Measurements from ENCODE around the gene CALY. TPM values are rescaled to one million over a fixed set of nuclear protein-coding genes. Genes with fewer than 3 reads are reported as not detected.
A peak's percentile ranks its signal among the peaks of the same experiment; 100 is the strongest.

CALY gene
- total RNA-seq, 1 donor from 2014 or later: not detected

GRCh38 chr10:133318494-133319127, 18.1 kb downstream of the CALY start:
- intact Hi-C loops (cut with DNase I): loop anchor here (10.0 kb wide), 1 partner anchor 484 kb away; no protein-coding TSS in a partner anchor
- no peak for DNase-seq (ENCODE audit: low spot score)

GRCh38 chr10:133316732-133317131, 20.0 kb downstream of the CALY start:
- no peak for DNase-seq (ENCODE audit: low spot score)
- intact Hi-C loops (cut with DNase I): loop anchor here (10.0 kb wide), 1 partner anchor 482 kb away; no protein-coding TSS in a partner anchor

- intact Hi-C loops (cut with DNase I): loop anchor here (10.0 kb wide), 1 partner anchor 481 kb away; no protein-coding TSS in a partner anchor
Measured at GRCh38 chr10:133316266-133316665, 20.4 kb downstream of the CALY start.

GRCh38 chr10:133315847-133316246, 20.8 kb downstream of the CALY start:
- intact Hi-C loops (cut with DNase I): loop anchor here (10.0 kb wide), 1 partner anchor 481 kb away; no protein-coding TSS in a partner anchor

More at GRCh38 chr10:133316266-133316665, 20.4 kb downstream of the CALY start:
- DNase-seq (ENCODE audit: low spot score): peak; percentile 31

GRCh38 chr10:133314911-133315310, 21.8 kb downstream of the CALY start:
- DNase-seq (ENCODE audit: low spot score): no peak

More at GRCh38 chr10:133315847-133316246, 20.8 kb downstream of the CALY start:
- DNase-seq (ENCODE audit: low spot score): no peak

GRCh38 chr10:133313192-133313591, 23.5 kb downstream of the CALY start:
- intact Hi-C loops (cut with DNase I): loop anchor here (10.0 kb wide), 1 partner anchor 478 kb away; no protein-coding TSS in a partner anchor
- no peak for DNase-seq (ENCODE audit: low spot score)

More at GRCh38 chr10:133314911-133315310, 21.8 kb downstream of the CALY start:
- intact Hi-C loops (cut with DNase I): loop anchor here (10.0 kb wide), 1 partner anchor 480 kb away; no protein-coding TSS in a partner anchor

- intact Hi-C loops (cut with DNase I): loop anchor here (10.0 kb wide), 1 partner anchor 478 kb away; no protein-coding TSS in a partner anchor
- no peak for DNase-seq (ENCODE audit: low spot score)
Measured at GRCh38 chr10:133312769-133313145, 23.9 kb downstream of the CALY start.

GRCh38 chr10:133312016-133312768, 24.5 kb downstream of the CALY start:
- no peak for DNase-seq (ENCODE audit: low spot score)
- intact Hi-C loops (cut with DNase I): loop anchor here (10.0 kb wide), 1 partner anchor 477 kb away; no protein-coding TSS in a partner anchor

GRCh38 chr10:133311570-133311969, 25.1 kb downstream of the CALY start:
- no peak for DNase-seq (ENCODE audit: low spot score)
- intact Hi-C loops (cut with DNase I): loop anchor here (10.0 kb wide), 1 partner anchor 477 kb away; no protein-coding TSS in a partner anchor

- DNase-seq (ENCODE audit: low spot score): no peak
- intact Hi-C loops (cut with DNase I): loop anchor here (10.0 kb wide), 1 partner anchor 476 kb away; no protein-coding TSS in a partner anchor
Measured at GRCh38 chr10:133310789-133311188, 25.9 kb downstream of the CALY start.

GRCh38 chr10:133310399-133310755, 26.3 kb downstream of the CALY start:
- intact Hi-C loops (cut with DNase I): loop anchor here (10.0 kb wide), 1 partner anchor 476 kb away; no protein-coding TSS in a partner anchor
- DNase-seq (ENCODE audit: low spot score): no peak

GRCh38 chr10:133309720-133310398, 26.8 kb downstream of the CALY start:
- no peak for DNase-seq (ENCODE audit: low spot score)
- intact Hi-C loops (cut with DNase I): loop anchor here (5.0 to 10.0 kb wide), 3 partner anchors 48 to 475 kb away; partner anchors contain the start of gene ECHS1

- DNase-seq (ENCODE audit: low spot score): peak; percentile 98
- intact Hi-C loops (cut with DNase I): loop anchor here (5.0 kb wide), 2 partner anchors 47 to 63 kb away; partner anchors contain the start of gene ECHS1
Measured at GRCh38 chr10:133309100-133309719, 27.5 kb downstream of the CALY start.

- DNase-seq (ENCODE audit: low spot score): peak; percentile 93
- intact Hi-C loops (cut with DNase I): loop anchor here (5.0 kb wide), 2 partner anchors 46 to 64 kb away; partner anchors contain the start of gene ECHS1
Measured at GRCh38 chr10:133308421-133309099, 28.1 kb downstream of the CALY start, which contains the start of the genes TUBGCP2 and ZNF511. Gene TUBGCP2, minus strand, starts transcription at chr10:133308872. Its CDS starts 5,931 bp downstream, at chr10:133302941. Gene ZNF511, plus strand, starts transcription at chr10:133308914. Its CDS starts 30 bp downstream, at chr10:133308944.

- peak; percentile 84 for DNase-seq (ENCODE audit: low spot score)
- intact Hi-C loops (cut with DNase I): loop anchor here (5.0 kb wide), 2 partner anchors 46 to 64 kb away; partner anchors contain the start of gene ECHS1
Measured at GRCh38 chr10:133307776-133308420, 28.8 kb downstream of the CALY start.

GRCh38 chr10:133306941-133307379, 29.7 kb downstream of the CALY start:
- DNase-seq (ENCODE audit: low spot score): no peak
- intact Hi-C loops (cut with DNase I): loop anchor here (5.0 kb wide), 2 partner anchors 45 to 65 kb away; partner anchors contain the start of gene ECHS1

GRCh38 chr10:133306097-133306476, 30.6 kb downstream of the CALY start:
- intact Hi-C loops (cut with DNase I): loop anchor here (5.0 kb wide), 2 partner anchors 44 to 66 kb away; partner anchors contain the start of gene ECHS1
- DNase-seq (ENCODE audit: low spot score): no peak
